ENCODE data around the gene CDC14B. TPM values are rescaled to one million over a fixed set of nuclear protein-coding genes. Genes with fewer than 3 reads are reported as not detected.

The CDC14B gene
- total RNA-seq, 4 donors from 2014 or later, result 9.7 to 40.5 (median 20.6) TPM

DNA sequence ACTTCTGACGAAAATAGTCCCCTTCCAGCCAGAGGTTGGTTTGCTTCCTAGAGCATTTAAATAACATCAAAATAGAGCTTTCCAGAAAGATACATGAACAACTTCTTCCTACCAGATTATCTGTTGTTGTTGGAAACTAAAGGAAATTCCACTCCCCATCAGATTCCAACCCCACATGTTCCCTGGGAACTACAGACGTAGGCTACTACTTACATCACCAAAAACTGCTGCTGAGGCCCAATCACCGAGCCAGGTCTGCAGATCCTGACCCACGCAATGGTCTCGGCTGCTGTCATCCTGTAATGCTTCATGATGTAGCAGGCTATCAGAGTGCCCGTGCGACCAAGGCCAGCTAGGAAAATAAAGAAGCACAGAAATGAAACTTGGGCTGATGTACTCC lies 96.3 kb downstream of the CDC14B start:
- intact Hi-C loops (cut with DNase I; ENCODE audit: low total_unique reads), result no loop called here
- TF ChIP-seq, protein P1, sequence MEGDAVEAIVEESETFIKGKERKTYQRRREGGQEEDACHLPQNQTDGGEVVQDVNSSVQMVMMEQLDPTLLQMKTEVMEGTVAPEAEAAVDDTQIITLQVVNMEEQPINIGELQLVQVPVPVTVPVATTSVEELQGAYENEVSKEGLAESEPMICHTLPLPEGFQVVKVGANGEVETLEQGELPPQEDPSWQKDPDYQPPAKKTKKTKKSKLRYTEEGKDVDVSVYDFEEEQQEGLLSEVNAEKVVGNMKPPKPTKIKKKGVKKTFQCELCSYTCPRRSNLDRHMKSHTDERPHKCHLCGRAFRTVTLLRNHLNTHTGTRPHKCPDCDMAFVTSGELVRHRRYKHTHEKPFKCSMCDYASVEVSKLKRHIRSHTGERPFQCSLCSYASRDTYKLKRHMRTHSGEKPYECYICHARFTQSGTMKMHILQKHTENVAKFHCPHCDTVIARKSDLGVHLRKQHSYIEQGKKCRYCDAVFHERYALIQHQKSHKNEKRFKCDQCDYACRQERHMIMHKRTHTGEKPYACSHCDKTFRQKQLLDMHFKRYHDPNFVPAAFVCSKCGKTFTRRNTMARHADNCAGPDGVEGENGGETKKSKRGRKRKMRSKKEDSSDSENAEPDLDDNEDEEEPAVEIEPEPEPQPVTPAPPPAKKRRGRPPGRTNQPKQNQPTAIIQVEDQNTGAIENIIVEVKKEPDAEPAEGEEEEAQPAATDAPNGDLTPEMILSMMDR (IDR thresholded peaks at IDR 0.05), result no peak
- TF ChIP-seq POLR2A (IDR thresholded peaks at IDR 0.05), result no peak
- H3K9me3 ChIP-seq, result no peaks in the 10 kb centered on the region
- no peaks in the 10 kb centered on the region for H3K27me3 ChIP-seq
- no peaks in the 10 kb centered on the region for H3K36me3 ChIP-seq
- H3K4me3 ChIP-seq, result no peak overlapping the region
- no peaks in the 10 kb centered on the region for H3K4me1 ChIP-seq
- peak; percentile 32 to 34 for DNase-seq
- H3K27ac ChIP-seq, result no peak overlapping the region

DNA sequence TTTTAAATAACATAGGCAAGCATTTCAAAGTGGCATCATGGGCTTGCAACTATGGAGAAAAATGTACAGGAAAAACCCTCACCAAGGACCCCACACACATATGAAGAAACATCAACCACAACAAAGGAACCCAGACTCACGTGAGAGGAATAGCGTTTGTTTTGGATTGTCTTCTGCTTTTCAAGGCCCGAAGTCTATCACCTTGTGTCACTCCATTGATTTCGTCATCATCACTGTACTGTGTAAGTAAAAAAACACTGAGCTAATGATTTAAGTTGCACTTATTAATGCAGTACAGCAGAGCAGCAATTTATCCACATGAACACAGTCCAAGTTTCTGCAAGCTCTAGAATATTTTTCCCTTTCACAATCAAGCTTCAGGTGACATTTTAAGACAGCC lies 97.3 kb downstream of the CDC14B start:
- no peaks in the 10 kb centered on the region for H3K4me1 ChIP-seq
- intact Hi-C loops (cut with DNase I; ENCODE audit: low total_unique reads), result no loop called here
- H3K27me3 ChIP-seq, result no peaks in the 10 kb centered on the region
- no peak overlapping the region for H3K4me3 ChIP-seq
- TF ChIP-seq POLR2A (IDR thresholded peaks at IDR 0.05), result no peak
- TF ChIP-seq, protein P1 (IDR thresholded peaks at IDR 0.05), result no peak
- no peaks in the 10 kb centered on the region for H3K36me3 ChIP-seq
- H3K9me3 ChIP-seq, result no peaks in the 10 kb centered on the region
- DNase-seq, result no peak
- H3K27ac ChIP-seq, result no peak overlapping the region

DNA sequence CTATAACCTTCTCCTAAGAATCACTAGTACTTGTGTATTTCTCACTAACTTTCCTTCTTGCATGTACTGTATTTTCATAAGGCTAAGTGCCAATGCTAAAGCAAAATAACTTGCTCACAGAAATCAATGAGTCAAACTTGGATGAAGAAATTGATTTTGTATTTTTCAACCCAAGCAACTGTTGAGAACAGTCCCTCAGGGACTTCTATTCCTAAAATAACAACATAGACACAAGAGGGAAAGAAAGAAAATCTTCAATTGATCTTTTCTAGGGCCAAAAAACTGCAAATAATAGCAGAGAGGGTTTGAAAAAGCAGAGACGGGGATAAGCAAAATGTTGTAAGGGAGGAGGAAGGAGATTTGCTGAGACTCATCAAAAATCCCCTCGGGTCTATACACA lies 99.9 kb downstream of the CDC14B start:
- TF ChIP-seq, protein P1 (IDR thresholded peaks at IDR 0.05), result no peak
- TF ChIP-seq POLR2A (IDR thresholded peaks at IDR 0.05), result no peak
- Histone ChIP-seq H3K9me3 (no peaks in the 10 kb centered on the region), H3K36me3 (no peaks in the 10 kb centered on the region), H3K4me3 (no peak overlapping the region), H3K27me3 (no peaks in the 10 kb centered on the region), H3K4me1 (no peaks in the 10 kb centered on the region), H3K27ac (no peak overlapping the region)
- intact Hi-C loops (cut with DNase I; ENCODE audit: low total_unique reads), result no loop called here
- no peak for DNase-seq

DNA sequence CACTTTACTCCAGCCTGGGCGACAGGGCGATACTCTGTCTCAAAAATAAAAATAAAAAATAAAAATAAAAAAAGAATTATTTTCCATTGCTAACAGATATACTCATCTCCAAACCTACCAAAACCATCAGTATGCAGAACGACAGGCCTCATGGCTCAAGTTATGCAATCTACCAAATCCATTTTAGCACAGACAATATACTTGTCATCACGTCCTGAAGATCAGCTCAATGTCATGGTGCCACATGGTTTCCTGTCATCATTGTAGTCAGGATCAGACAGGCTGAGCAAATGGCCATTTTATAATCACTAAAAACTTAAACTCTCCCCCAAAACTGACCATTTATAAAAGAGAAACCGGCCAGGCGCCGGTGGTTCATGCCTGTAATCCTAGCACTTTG lies 100.5 kb downstream of the CDC14B start:
- intact Hi-C loops (cut with DNase I; ENCODE audit: low total_unique reads), result no loop called here
- no peaks in the 10 kb centered on the region for H3K36me3 ChIP-seq

DNA sequence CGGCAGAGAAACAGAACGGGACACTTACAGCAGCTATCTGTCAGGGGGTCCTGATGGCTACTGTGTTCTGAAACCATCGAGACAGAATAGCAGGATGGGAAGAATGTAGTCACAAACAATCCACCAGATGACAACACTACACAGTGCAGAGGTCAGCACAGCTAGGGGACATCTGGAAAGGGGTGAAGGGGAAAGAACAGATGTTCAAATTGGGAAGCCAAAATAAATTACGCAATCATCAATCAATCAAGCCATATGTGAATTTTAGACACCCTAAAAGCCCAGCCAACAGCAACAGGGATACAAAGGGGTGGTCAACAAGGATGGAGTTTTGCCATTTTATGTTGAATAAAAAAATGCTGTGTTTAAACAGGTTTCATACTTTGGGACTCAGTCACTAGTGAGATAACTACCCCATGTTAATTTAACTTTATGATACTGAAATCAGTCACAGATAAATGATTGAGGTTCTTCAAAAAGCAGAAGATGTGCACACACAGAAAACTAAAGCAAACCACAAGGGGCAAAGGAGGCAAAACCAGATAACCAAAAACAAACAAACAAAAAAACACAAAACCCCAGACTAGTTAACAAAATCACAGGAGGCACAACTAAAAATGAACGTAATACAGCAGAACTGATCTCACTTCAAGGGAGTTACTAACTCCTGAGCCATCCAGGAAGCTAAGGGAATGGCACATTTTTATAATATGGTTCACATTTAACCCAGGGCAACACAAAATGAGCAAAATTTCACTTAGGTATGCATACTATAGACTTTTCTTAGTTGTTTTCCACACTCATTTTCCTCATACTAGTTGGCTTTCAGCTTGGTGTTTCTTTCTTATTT lies 103.8 kb downstream of the CDC14B start:
- TF ChIP-seq POLR2A (IDR thresholded peaks at IDR 0.05), result no peak
- TF ChIP-seq, protein P1 (IDR thresholded peaks at IDR 0.05), result no peak
- Histone ChIP-seq H3K4me1 (no peaks in the 10 kb centered on the region), H3K27me3 (no peaks in the 10 kb centered on the region), H3K27ac (peak overlapping the region; percentile 51 to 64), H3K36me3 (no peaks in the 10 kb centered on the region), H3K9me3 (no peaks in the 10 kb centered on the region), H3K4me3 (no peak overlapping the region)
- intact Hi-C loops (cut with DNase I; ENCODE audit: low total_unique reads), result no loop called here
- no peak for DNase-seq

More for the DNA sequence above, 100.5 kb downstream of the CDC14B start:
- H3K4me3 ChIP-seq, result no peak overlapping the region
- no peak overlapping the region for H3K27ac ChIP-seq
- no peaks in the 10 kb centered on the region for H3K9me3 ChIP-seq
- no peak for DNase-seq
- no peaks in the 10 kb centered on the region for H3K4me1 ChIP-seq
- no peaks in the 10 kb centered on the region for H3K27me3 ChIP-seq
- no peak for TF ChIP-seq POLR2A (IDR thresholded peaks at IDR 0.05)
- TF ChIP-seq, protein P1 (IDR thresholded peaks at IDR 0.05), result no peak
